GM23338 (cell line): Measurements from ENCODE around the gene ZFP62. TPM values are rescaled to one million over a fixed set of nuclear protein-coding genes. Genes with fewer than 3 reads are reported as not detected.

ENCODE experiments used
- ATAC-seq: fragments of 200-7000 bp; cut with Tn5 transposase; 3 replicates; pipeline ENCODE4 v1.9.1; 2020
- DNase-seq: peaks from one replicate; pipeline ENCODE4 v3.0.0-alpha.2; 2015; ENCODE audit warnings: low spot score
- H2AFZ ChIP-seq: fragments of 200-600 bp; sonication (generic); 2 replicates; pipeline ENCODE4 v1.8.0; 2016; ENCODE audit warnings: antibody characterized with exemption, mild to moderate bottlenecking, moderate library complexity
- H3F3A ChIP-seq: fragments of 200-600 bp; sonication (generic); replicated peaks from 2 replicates; pipeline ENCODE4 v1.8.0; 2017; ENCODE audit warnings: antibody characterized with exemption, mixed run types, low read depth
- H3K27ac ChIP-seq: fragments of 200-600 bp; sonication (generic); 2 replicates; pipeline ENCODE4 v1.6.1; 2016; ENCODE audit warnings: low read depth
- H3K27me3 ChIP-seq: fragments of 200-600 bp; sonication (generic); 2 replicates; pipeline ENCODE4 v1.8.0; 2016; ENCODE audit warnings: mild to moderate bottlenecking, mixed run types, moderate library complexity; ENCODE audit not compliant: insufficient read depth
- H3K36me3 ChIP-seq: fragments of 200-600 bp; sonication (generic); 2 replicates; pipeline ENCODE4 v1.8.0; 2016; ENCODE audit warnings: mild to moderate bottlenecking; ENCODE audit not compliant: insufficient read depth
- H3K4me1 ChIP-seq: fragments of 200-600 bp; sonication (generic); 2 replicates; pipeline ENCODE4 v1.8.0; 2016; ENCODE audit warnings: mild to moderate bottlenecking, moderate library complexity; ENCODE audit not compliant: insufficient read depth
- H3K4me2 ChIP-seq: fragments of 200-600 bp; sonication (generic); 2 replicates; pipeline ENCODE4 v1.7.1; 2017; ENCODE audit warnings: mixed run types
- H3K4me3 ChIP-seq: fragments of 200-600 bp; sonication (generic); 2 replicates; pipeline ENCODE4 v1.6.1; 2016; ENCODE audit warnings: mixed run types
- H3K79me2 ChIP-seq: fragments of 200-600 bp; sonication (generic); replicated peaks from 2 replicates; pipeline ENCODE4 v1.8.0; 2017; ENCODE audit warnings: mild to moderate bottlenecking; ENCODE audit not compliant: insufficient read depth
- H3K9me2 ChIP-seq: fragments of 200-600 bp; sonication (generic); 2 replicates; pipeline ENCODE4 v1.8.0; 2017; ENCODE audit not compliant: insufficient read depth
- H4K20me1 ChIP-seq: fragments of 200-600 bp; sonication (generic); replicated peaks from 2 replicates; pipeline ENCODE4 v1.8.0; 2017; ENCODE audit warnings: mild to moderate bottlenecking; ENCODE audit not compliant: insufficient read depth
- H3K27ac Mint-ChIP-seq: 2 replicates; pipeline ENCODE4 v1.8.0; 2020; ENCODE audit warnings: inconsistent platforms, mild to moderate bottlenecking, moderate library complexity, mixed read lengths
- H3K27me3 Mint-ChIP-seq: 3 replicates; pipeline ENCODE4 v1.8.0; 2022; ENCODE audit warnings: low read depth, mild to moderate bottlenecking, moderate library complexity, mixed read lengths, inconsistent platforms; ENCODE audit not compliant: insufficient read depth, poor library complexity
- H3K36me3 Mint-ChIP-seq: 3 replicates; pipeline ENCODE4 v1.8.0; 2021; ENCODE audit warnings: low read depth, mild to moderate bottlenecking, inconsistent platforms, moderate library complexity, mixed read lengths
- H3K4me1 Mint-ChIP-seq: 3 replicates; pipeline ENCODE4 v1.8.0; 2020; ENCODE audit warnings: mild to moderate bottlenecking, inconsistent platforms, mixed read lengths
- H3K4me3 Mint-ChIP-seq: 3 replicates; pipeline ENCODE4 v1.8.0; 2021; ENCODE audit warnings: moderate library complexity, mild to moderate bottlenecking, inconsistent platforms, mixed read lengths
- H3K9me3 Mint-ChIP-seq: 3 replicates; pipeline ENCODE4 v1.8.0; 2020; ENCODE audit warnings: moderate library complexity, mild to moderate bottlenecking, inconsistent platforms, mixed read lengths
- CREB1 ChIP-seq: fragments of 250-450 bp; sonication (Bioruptor Pico); IDR thresholded peaks from 2 replicates; pipeline ENCODE4 v1.5.0; 2020; ENCODE audit warnings: low read depth, mild to moderate bottlenecking, moderate library complexity
- CTCF ChIP-seq, 2 experiments: fragments of 200-600 bp in 1 of 2; sonication (generic) in 1 of 2; conservative IDR thresholded peaks; 2 replicates each; pipeline versions ENCODE4 v1.5.1 to v1.6.1; 2016 to 2017; ENCODE audit warnings: antibody characterized with exemption in 2 of 2, low read depth in 2 of 2, mild to moderate bottlenecking in 2 of 2, moderate library complexity in 1 of 2
- ETS1 ChIP-seq: IDR thresholded peaks from 2 replicates; pipeline ENCODE4 v1.6.1; 2016; ENCODE audit warnings: antibody characterized with exemption
- EZH2 ChIP-seq: fragments of 200-600 bp; sonication (generic); IDR thresholded peaks from one replicate; pipeline ENCODE4 v1.8.0; 2017; ENCODE audit warnings: antibody characterized with exemption, mild to moderate bottlenecking, low read depth; ENCODE audit not compliant: unreplicated experiment
- EZH2phosphoT487 ChIP-seq: fragments of 200-600 bp; sonication (generic); IDR thresholded peaks from one replicate; pipeline ENCODE4 v1.8.1; 2018; ENCODE audit warnings: antibody characterized with exemption; ENCODE audit not compliant: unreplicated experiment
- JUNB ChIP-seq: IDR thresholded peaks from one replicate; pipeline ENCODE4 v1.6.1; 2016; ENCODE audit warnings: antibody characterized with exemption; ENCODE audit not compliant: unreplicated experiment
- NANOG ChIP-seq: IDR thresholded peaks from 2 replicates; pipeline ENCODE4 v1.6.1; 2016; ENCODE audit warnings: antibody characterized with exemption, borderline replicate concordance
- POLR2AphosphoS5 ChIP-seq: IDR thresholded peaks from 2 replicates; pipeline ENCODE4 v1.6.1; 2016; ENCODE audit warnings: antibody characterized with exemption, low read depth
- REST ChIP-seq: IDR thresholded peaks from one replicate; pipeline ENCODE4 v1.6.1; 2018; ENCODE audit warnings: antibody characterized with exemption; ENCODE audit not compliant: unreplicated experiment
- STAT1 ChIP-seq: IDR thresholded peaks from one replicate; pipeline ENCODE4 v1.6.1; 2016; ENCODE audit warnings: antibody characterized with exemption; ENCODE audit not compliant: unreplicated experiment
- ZNF114 ChIP-seq: fragments of 250-450 bp; sonication (Bioruptor Pico); IDR thresholded peaks from 2 replicates; pipeline ENCODE4 v1.5.0; 2020; ENCODE audit warnings: mild to moderate bottlenecking, moderate library complexity
- ZNF331 ChIP-seq: fragments of 250-450 bp; sonication (Bioruptor Pico); IDR thresholded peaks from 2 replicates; pipeline ENCODE4 v1.5.0; 2020; ENCODE audit warnings: low read depth, mild to moderate bottlenecking, moderate library complexity
- polyA plus RNA-seq: library from polyadenylated mRNA; unstranded; fragments of >200 nt; fragmentation: Nextera tagmentation; extraction: Ambion mirVana; gene quantifications from 2 replicates; pipeline ENCODE4 v1.2.1, GENCODE V29; 2016
- total RNA-seq: library from RNA; depleted of rRNA; stranded (reverse); fragments of >200 nt; shearing (Covaris generic); gene quantifications from 2 replicates; pipeline ENCODE4 v1.2.3, GENCODE V29; 2014
- TF ChIP-seq, protein P1 (sequence below): fragments of 250-450 bp; sonication (Bioruptor Pico); IDR thresholded peaks from 2 replicates; pipeline ENCODE4 v1.5.0; 2020; ENCODE audit warnings: mild to moderate bottlenecking, moderate library complexity

Gene ZFP62
- total and polyA plus RNA-seq, 2 experiments from 2014 or later: 32.9 to 33.2 TPM

DNA sequence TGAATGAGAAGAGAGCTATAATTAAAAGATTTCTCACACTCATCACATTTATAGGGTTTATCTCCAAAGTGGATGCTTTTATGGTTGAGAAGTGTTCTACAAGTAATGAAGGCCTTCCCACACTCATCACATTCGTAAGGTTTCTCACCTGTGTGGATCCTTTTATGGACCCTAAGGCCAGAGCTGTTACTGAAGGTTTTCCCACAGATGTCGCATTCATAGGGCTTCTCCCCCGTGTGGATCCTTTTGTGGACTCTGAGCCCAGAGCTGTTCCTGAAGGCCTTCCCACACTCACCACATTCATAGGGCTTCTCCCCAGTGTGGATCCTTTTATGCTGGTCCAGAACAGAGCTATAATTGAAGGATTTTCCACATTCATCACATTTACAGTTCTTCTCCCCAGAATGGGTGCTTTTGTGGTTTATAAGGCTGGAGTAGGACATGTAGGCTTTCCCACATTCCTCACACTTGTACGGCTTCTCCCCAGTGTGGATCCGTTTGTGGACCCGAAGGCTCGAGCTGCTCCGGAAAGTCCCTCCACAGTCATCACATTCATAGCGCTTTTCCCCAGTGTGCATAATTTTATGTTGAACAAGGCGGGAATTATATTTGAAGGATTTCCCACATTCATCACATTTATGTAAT lies 10.5 kb downstream of the ZFP62 start:
- Histone ChIP-seq H4K20me1 (peaks cover 10% of the 10 kb centered on the region), H3K4me2 (no peak overlapping the region), H3K27ac (no peak overlapping the region), H3F3A (no peaks in the 10 kb centered on the region; the same call in 1 of the 2 replicates), H3K36me3 (peaks cover 50% of the 10 kb centered on the region), H3K4me3 (peak overlapping the region; percentile 26; the same call in 1 of the 2 replicates), H3K27me3 (peaks cover 4% of the 10 kb centered on the region; the same call in 1 of the 2 replicates), H3K4me1 (no peaks in the 10 kb centered on the region), H2AFZ (no peak overlapping the region), H3K79me2 (peaks cover 22% of the 10 kb centered on the region), H3K9me2 (peaks cover 4% of the 10 kb centered on the region; the same call in 1 of the 2 replicates)
- Mint-ChIP-seq H3K27ac (no peak overlapping the region), H3K36me3 (peaks cover 100% of the 10 kb centered on the region), H3K9me3 (peaks cover 77% of the 10 kb centered on the region), H3K27me3 (peaks cover 15% of the 10 kb centered on the region), H3K4me1 (no peaks in the 10 kb centered on the region; the same call in 2 of the 3 replicates), H3K4me3 (no peak overlapping the region)
- ATAC-seq (no peak), DNase-seq (no peak)
- TF ChIP-seq REST: no peak
- TF ChIP-seq ETS1: no peak
- no peak for TF ChIP-seq ZNF114 (CRISPR knock-in tag)
- TF ChIP-seq POLR2AphosphoS5: no peak
- no peak for TF ChIP-seq NANOG
- TF ChIP-seq CREB1 (CRISPR knock-in tag): no peak
- TF ChIP-seq, protein P1, sequence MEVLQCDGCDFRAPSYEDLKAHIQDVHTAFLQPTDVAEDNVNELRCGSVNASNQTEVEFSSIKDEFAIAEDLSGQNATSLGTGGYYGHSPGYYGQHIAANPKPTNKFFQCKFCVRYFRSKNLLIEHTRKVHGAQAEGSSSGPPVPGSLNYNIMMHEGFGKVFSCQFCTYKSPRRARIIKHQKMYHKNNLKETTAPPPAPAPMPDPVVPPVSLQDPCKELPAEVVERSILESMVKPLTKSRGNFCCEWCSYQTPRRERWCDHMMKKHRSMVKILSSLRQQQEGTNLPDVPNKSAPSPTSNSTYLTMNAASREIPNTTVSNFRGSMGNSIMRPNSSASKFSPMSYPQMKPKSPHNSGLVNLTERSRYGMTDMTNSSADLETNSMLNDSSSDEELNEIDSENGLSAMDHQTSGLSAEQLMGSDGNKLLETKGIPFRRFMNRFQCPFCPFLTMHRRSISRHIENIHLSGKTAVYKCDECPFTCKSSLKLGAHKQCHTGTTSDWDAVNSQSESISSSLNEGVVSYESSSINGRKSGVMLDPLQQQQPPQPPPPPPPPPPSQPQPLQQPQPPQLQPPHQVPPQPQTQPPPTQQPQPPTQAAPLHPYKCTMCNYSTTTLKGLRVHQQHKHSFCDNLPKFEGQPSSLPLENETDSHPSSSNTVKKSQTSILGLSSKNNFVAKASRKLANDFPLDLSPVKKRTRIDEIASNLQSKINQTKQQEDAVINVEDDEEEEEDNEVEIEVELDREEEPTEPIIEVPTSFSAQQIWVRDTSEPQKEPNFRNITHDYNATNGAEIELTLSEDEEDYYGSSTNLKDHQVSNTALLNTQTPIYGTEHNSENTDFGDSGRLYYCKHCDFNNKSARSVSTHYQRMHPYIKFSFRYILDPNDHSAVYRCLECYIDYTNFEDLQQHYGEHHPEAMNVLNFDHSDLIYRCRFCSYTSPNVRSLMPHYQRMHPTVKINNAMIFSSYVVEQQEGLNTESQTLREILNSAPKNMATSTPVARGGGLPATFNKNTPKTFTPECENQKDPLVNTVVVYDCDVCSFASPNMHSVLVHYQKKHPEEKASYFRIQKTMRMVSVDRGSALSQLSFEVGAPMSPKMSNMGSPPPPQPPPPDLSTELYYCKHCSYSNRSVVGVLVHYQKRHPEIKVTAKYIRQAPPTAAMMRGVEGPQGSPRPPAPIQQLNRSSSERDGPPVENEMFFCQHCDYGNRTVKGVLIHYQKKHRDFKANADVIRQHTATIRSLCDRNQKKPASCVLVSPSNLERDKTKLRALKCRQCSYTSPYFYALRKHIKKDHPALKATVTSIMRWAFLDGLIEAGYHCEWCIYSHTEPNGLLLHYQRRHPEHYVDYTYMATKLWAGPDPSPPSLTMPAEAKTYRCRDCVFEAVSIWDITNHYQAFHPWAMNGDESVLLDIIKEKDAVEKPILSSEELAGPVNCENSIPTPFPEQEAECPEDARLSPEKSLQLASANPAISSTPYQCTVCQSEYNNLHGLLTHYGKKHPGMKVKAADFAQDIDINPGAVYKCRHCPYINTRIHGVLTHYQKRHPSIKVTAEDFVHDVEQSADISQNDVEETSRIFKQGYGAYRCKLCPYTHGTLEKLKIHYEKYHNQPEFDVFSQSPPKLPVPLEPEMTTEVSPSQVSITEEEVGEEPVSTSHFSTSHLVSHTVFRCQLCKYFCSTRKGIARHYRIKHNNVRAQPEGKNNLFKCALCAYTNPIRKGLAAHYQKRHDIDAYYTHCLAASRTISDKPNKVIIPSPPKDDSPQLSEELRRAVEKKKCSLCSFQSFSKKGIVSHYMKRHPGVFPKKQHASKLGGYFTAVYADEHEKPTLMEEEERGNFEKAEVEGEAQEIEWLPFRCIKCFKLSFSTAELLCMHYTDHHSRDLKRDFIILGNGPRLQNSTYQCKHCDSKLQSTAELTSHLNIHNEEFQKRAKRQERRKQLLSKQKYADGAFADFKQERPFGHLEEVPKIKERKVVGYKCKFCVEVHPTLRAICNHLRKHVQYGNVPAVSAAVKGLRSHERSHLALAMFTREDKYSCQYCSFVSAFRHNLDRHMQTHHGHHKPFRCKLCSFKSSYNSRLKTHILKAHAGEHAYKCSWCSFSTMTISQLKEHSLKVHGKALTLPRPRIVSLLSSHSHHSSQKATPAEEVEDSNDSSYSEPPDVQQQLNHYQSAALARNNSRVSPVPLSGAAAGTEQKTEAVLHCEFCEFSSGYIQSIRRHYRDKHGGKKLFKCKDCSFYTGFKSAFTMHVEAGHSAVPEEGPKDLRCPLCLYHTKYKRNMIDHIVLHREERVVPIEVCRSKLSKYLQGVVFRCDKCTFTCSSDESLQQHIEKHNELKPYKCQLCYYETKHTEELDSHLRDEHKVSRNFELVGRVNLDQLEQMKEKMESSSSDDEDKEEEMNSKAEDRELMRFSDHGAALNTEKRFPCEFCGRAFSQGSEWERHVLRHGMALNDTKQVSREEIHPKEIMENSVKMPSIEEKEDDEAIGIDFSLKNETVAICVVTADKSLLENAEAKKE (CRISPR knock-in tag): no peak
- TF ChIP-seq STAT1: no peak
- no peak for TF ChIP-seq EZH2
- no peak for TF ChIP-seq CTCF (conservative IDR thresholded peaks at IDR 0.05; ENCODE audit: low read depth in 2 of 2)
- TF ChIP-seq EZH2phosphoT487: no peak
- TF ChIP-seq JUNB: no peak
- TF ChIP-seq ZNF331 (CRISPR knock-in tag): no peak
